HepG2 (cell line): ENCODE results near the gene TGFBR1. TPM values are rescaled to one million over a fixed set of nuclear protein-coding genes. Genes with fewer than 3 reads are reported as not detected.

ENCODE experiments used
- HMG20A ChIP-seq: IDR thresholded peaks from 2 replicates; pipeline ENCODE4 v1.6.1; 2016; ENCODE audit warnings: borderline replicate concordance
- HNRNPL ChIP-seq: fragments of 200-400 bp; formaldehyde crosslinking; IDR thresholded peaks from 2 replicates; pipeline ENCODE4 v1.6.1; 2017; ENCODE audit warnings: mild to moderate bottlenecking, low read depth, low read length
- IKZF1 ChIP-seq: fragments of 450-650 bp; IDR thresholded peaks from 2 replicates; pipeline ENCODE4 v1.7.1; 2016
- MIER3 ChIP-seq: IDR thresholded peaks from 2 replicates; pipeline ENCODE4 v1.6.1; 2016; ENCODE audit warnings: missing compliant biosample characterization, borderline replicate concordance
- ZNF143 ChIP-seq: sonication (generic); formaldehyde crosslinking; IDR thresholded peaks from 2 replicates; pipeline ENCODE4 v1.4.0; 2020; ENCODE audit warnings: missing genetic modification reagents
- ZNF260 ChIP-seq: sonication (generic); formaldehyde crosslinking; IDR thresholded peaks from 2 replicates; pipeline ENCODE4 v1.4.0; 2020; ENCODE audit warnings: missing genetic modification reagents, low read depth, mild to moderate bottlenecking, borderline replicate concordance
- ZNF318 ChIP-seq: sonication (generic); formaldehyde crosslinking; IDR thresholded peaks from 2 replicates; pipeline ENCODE4 v1.4.0; 2020; ENCODE audit warnings: mild to moderate bottlenecking, missing genetic modification reagents
- ZNF577 ChIP-seq: sonication (generic); formaldehyde crosslinking; IDR thresholded peaks from 2 replicates; pipeline ENCODE4 v1.4.0; 2020; ENCODE audit warnings: mild to moderate bottlenecking, low read depth, missing genetic modification reagents, borderline replicate concordance
- ZSCAN21 ChIP-seq: sonication (generic); formaldehyde crosslinking; IDR thresholded peaks from 2 replicates; pipeline ENCODE4 v1.8.0; 2022; ENCODE audit warnings: mild to moderate bottlenecking, missing genetic modification reagents, moderate library complexity, borderline replicate concordance
- ZSCAN30 ChIP-seq: sonication (generic); formaldehyde crosslinking; IDR thresholded peaks from 2 replicates; pipeline ENCODE4 v1.5.0; 2020; ENCODE audit warnings: mild to moderate bottlenecking, missing genetic modification reagents
- polyA plus RNA-seq, 8 experiments: library from polyadenylated mRNA; depleted of rRNA in 3 of 8; stranded (reverse) in 7 of 8; unstranded in 1 of 8; fragments of >200 nt; fragmentation: Illumina TruSeq in 4 of 8; extraction: Trizol in 4 of 8; gene quantifications; 2 replicates each; pipeline versions ENCODE4 v1.2.1 to v1.2.3, GENCODE V29; 2011 to 2016; ENCODE audit warnings: low read depth in 4 of 8, missing spikeins in 1 of 8, mixed read lengths in 1 of 8; ENCODE audit not compliant: insufficient read depth in 1 of 8
- total RNA-seq, 5 experiments: library from RNA; depleted of rRNA; stranded (reverse); fragments of >200 nt; fragmentation: Illumina TruSeq; extraction: Trizol; gene quantifications; 2 replicates each; pipeline ENCODE4 v1.2.3, GENCODE V29; 2016; ENCODE audit warnings: low read depth in 1 of 5
- TF ChIP-seq, protein P1 (sequence below): sonication (generic); formaldehyde crosslinking; IDR thresholded peaks from 2 replicates; pipeline ENCODE4; 2020; ENCODE audit warnings: missing genetic modification reagents, mild to moderate bottlenecking, borderline replicate concordance
- TF ChIP-seq, protein P2 (sequence below): IDR thresholded peaks from 2 replicates; pipeline ENCODE4 v1.6.1; 2016; ENCODE audit warnings: low read depth
- TF ChIP-seq, protein P3 (sequence below): sonication (generic); formaldehyde crosslinking; IDR thresholded peaks from 2 replicates; pipeline ENCODE4 v1.9.0; 2021; ENCODE audit warnings: missing genetic modification reagents, mild to moderate bottlenecking, borderline replicate concordance

The TGFBR1 gene
- total and polyA plus RNA-seq, 2 of the 13 experiments (the other 11 are each of a cell fraction or from before 2014, with no cell fraction given): 16.8 to 23.9 TPM

GRCh38 chr9:99105152-99106043, 485 bp downstream of the TGFBR1 start (continued):
- no peak for TF ChIP-seq ZNF318 (CRISPR knock-in tag)
- TF ChIP-seq, protein P1, sequence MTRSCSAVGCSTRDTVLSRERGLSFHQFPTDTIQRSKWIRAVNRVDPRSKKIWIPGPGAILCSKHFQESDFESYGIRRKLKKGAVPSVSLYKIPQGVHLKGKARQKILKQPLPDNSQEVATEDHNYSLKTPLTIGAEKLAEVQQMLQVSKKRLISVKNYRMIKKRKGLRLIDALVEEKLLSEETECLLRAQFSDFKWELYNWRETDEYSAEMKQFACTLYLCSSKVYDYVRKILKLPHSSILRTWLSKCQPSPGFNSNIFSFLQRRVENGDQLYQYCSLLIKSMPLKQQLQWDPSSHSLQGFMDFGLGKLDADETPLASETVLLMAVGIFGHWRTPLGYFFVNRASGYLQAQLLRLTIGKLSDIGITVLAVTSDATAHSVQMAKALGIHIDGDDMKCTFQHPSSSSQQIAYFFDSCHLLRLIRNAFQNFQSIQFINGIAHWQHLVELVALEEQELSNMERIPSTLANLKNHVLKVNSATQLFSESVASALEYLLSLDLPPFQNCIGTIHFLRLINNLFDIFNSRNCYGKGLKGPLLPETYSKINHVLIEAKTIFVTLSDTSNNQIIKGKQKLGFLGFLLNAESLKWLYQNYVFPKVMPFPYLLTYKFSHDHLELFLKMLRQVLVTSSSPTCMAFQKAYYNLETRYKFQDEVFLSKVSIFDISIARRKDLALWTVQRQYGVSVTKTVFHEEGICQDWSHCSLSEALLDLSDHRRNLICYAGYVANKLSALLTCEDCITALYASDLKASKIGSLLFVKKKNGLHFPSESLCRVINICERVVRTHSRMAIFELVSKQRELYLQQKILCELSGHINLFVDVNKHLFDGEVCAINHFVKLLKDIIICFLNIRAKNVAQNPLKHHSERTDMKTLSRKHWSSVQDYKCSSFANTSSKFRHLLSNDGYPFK: no peak
- TF ChIP-seq MIER3: no peak
- TF ChIP-seq, protein P2, sequence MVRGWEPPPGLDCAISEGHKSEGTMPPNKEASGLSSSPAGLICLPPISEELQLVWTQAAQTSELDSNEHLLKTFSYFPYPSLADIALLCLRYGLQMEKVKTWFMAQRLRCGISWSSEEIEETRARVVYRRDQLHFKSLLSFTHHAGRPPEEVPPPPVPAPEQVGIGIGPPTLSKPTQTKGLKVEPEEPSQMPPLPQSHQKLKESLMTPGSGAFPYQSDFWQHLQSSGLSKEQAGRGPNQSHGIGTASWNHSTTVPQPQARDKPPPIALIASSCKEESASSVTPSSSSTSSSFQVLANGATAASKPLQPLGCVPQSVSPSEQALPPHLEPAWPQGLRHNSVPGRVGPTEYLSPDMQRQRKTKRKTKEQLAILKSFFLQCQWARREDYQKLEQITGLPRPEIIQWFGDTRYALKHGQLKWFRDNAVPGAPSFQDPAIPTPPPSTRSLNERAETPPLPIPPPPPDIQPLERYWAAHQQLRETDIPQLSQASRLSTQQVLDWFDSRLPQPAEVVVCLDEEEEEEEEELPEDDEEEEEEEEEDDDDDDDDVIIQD (CRISPR knock-in tag): no peak
- TF ChIP-seq IKZF1: no peak
- TF ChIP-seq ZNF577 (CRISPR knock-in tag): no peak
- TF ChIP-seq HNRNPL: 0 out of 2 replicates have a peak, but pooled peaks have one; percentile 63
- no peak for TF ChIP-seq ZSCAN30
- TF ChIP-seq ZNF260: no peak
- TF ChIP-seq, protein P3, sequence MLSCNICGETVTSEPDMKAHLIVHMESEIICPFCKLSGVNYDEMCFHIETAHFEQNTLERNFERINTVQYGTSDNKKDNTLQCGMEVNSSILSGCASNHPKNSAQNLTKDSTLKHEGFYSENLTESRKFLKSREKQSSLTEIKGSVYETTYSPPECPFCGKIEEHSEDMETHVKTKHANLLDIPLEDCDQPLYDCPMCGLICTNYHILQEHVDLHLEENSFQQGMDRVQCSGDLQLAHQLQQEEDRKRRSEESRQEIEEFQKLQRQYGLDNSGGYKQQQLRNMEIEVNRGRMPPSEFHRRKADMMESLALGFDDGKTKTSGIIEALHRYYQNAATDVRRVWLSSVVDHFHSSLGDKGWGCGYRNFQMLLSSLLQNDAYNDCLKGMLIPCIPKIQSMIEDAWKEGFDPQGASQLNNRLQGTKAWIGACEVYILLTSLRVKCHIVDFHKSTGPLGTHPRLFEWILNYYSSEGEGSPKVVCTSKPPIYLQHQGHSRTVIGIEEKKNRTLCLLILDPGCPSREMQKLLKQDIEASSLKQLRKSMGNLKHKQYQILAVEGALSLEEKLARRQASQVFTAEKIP (CRISPR knock-in tag): no peak
- no peak for TF ChIP-seq ZSCAN21 (CRISPR knock-in tag)
- no peak for TF ChIP-seq HMG20A
- no peak for TF ChIP-seq ZNF143 (CRISPR knock-in tag)
